ENCODE measurements around the gene C4B. TPM values are rescaled to one million over a fixed set of nuclear protein-coding genes. Genes with fewer than 3 reads are reported as not detected.
"Not testable (repeated sequence)": the region's sequence is repeated elsewhere in the genome, so short reads cannot be mapped to it uniquely, and the experiment has no call there.

C4B gene
- total RNA-seq, 1 experiment from 2014 or later, result 2.7 TPM

DNA sequence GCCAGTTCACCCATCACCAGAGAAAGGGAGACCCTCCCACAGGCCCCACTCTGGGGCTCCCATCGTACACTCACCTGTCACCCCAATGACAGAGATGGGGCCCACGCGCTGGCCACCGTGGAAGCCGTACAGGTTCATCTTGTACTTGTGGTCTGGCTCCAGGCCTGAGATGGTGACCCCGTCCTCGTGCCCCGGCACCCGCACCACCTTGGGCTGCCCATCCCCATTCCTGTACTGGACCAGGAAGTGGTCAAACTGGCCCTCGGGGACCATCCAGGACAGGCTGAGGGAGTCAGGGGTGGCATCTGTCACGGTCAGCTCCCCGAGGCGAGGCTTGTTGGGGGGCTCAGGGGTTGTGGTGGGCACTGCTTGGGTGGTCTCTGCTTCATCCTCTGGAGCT is 38.7 kb downstream of the C4B start:
- not testable (repeated sequence) for H3K18ac ChIP-seq (ENCODE audit: insufficient read length, low read depth, low read length); H3K27ac ChIP-seq (ENCODE audit: insufficient read length, low read depth, low read length); H3K23ac ChIP-seq (ENCODE audit: insufficient read length, low read depth, low read length); H3T11ph ChIP-seq (ENCODE audit: low read length); H3K79me2 ChIP-seq (ENCODE audit: insufficient read depth, low read length); H3K14ac ChIP-seq (ENCODE audit: insufficient read depth, low read length); H3K4me1 ChIP-seq (ENCODE audit: insufficient read depth, low read length); H2BK120ac ChIP-seq (ENCODE audit: low read depth, low read length, poor library complexity, severe bottlenecking); H3K9me3 ChIP-seq (ENCODE audit: control insufficient read depth, low read depth, low read length); H4K8ac ChIP-seq (replicated peaks; ENCODE audit: insufficient read length, low read depth, low read length); H3K23me2 ChIP-seq (ENCODE audit: insufficient read length, low read depth, low read length, poor library complexity, severe bottlenecking); H3K9ac ChIP-seq (ENCODE audit: extremely low read depth, insufficient read length, low read length); H2BK5ac ChIP-seq (ENCODE audit: insufficient read length, low read length); H4K91ac ChIP-seq (ENCODE audit: insufficient read length, low read depth, low read length); H3K4me2 ChIP-seq (ENCODE audit: insufficient read depth, insufficient read length, low read length); H3K9me3 Mint-ChIP-seq; H3K27ac Mint-ChIP-seq; H3K36me3 Mint-ChIP-seq (ENCODE audit: insufficient read depth in 1 of 3, low read depth in 3 of 3); H2AK5ac ChIP-seq (ENCODE audit: insufficient read length, low read length); H3K56ac ChIP-seq (ENCODE audit: insufficient read length, low read depth, low read length); H2BK12ac ChIP-seq (ENCODE audit: insufficient read length, low read depth, low read length); H2BK15ac ChIP-seq (ENCODE audit: low read depth, low read length); DNase-seq; H3K79me1 ChIP-seq (ENCODE audit: insufficient read depth, low read depth, low read length, poor library complexity, severe bottlenecking); H3K27me3 Mint-ChIP-seq (ENCODE audit: low read depth); H2BK20ac ChIP-seq (ENCODE audit: low read depth, low read length, poor library complexity, severe bottlenecking); H4K5ac ChIP-seq (ENCODE audit: insufficient read length, low read depth, low read length); H3K4ac ChIP-seq (ENCODE audit: low read depth, low read length); H3K4me3 Mint-ChIP-seq; H3K27me3 ChIP-seq (ENCODE audit: insufficient read depth, low read length); H4K20me1 ChIP-seq (ENCODE audit: control insufficient read depth, insufficient read depth, insufficient read length); H3K4me1 Mint-ChIP-seq; H2AFZ ChIP-seq (ENCODE audit: low read length)
- WGBS (ENCODE audit: extremely low coverage, insufficient read length, low lambda C conversion rate), result no CpG with 5 or more reads among the region's 13 CpGs

DNA sequence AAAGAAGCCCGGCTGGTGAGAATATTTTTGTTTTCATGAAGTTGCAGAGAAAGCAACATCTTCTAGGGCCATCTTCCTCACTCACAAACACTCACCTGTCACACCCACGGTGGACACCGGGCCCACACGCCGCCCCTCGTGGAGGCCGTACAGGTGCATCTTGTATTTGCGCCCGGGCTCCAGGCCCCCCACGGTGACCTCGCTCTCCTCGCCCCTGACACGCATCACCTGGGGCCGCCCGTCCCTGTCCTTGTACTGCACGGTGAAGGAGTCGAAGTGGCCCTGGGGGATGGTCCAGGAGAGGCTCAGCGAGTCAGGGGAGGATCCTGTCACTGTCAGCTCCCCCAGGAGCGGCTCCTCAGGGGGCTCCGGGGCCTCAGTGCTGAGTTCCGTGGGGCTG is 41.2 kb downstream of the C4B start:
- H3K4me1 ChIP-seq (ENCODE audit: insufficient read depth, low read length); H3K4me3 Mint-ChIP-seq; H3T11ph ChIP-seq (ENCODE audit: low read length); H2BK15ac ChIP-seq (ENCODE audit: low read depth, low read length); H3K79me1 ChIP-seq (ENCODE audit: insufficient read depth, low read depth, low read length, poor library complexity, severe bottlenecking); H4K5ac ChIP-seq (ENCODE audit: insufficient read length, low read depth, low read length); H4K20me1 ChIP-seq (ENCODE audit: control insufficient read depth, insufficient read depth, insufficient read length); H3K27me3 Mint-ChIP-seq (ENCODE audit: low read depth); H2AFZ ChIP-seq (ENCODE audit: low read length); H3K4me1 Mint-ChIP-seq; H4K91ac ChIP-seq (ENCODE audit: insufficient read length, low read depth, low read length); H3K23ac ChIP-seq (ENCODE audit: insufficient read length, low read depth, low read length); H3K23me2 ChIP-seq (ENCODE audit: insufficient read length, low read depth, low read length, poor library complexity, severe bottlenecking); H3K36me3 Mint-ChIP-seq (ENCODE audit: insufficient read depth in 1 of 3, low read depth in 3 of 3); H3K9me3 Mint-ChIP-seq; H2BK20ac ChIP-seq (ENCODE audit: low read depth, low read length, poor library complexity, severe bottlenecking); H3K27ac ChIP-seq (ENCODE audit: insufficient read length, low read depth, low read length); H2BK5ac ChIP-seq (ENCODE audit: insufficient read length, low read length); H3K79me2 ChIP-seq (ENCODE audit: insufficient read depth, low read length); H3K9me3 ChIP-seq (ENCODE audit: control insufficient read depth, low read depth, low read length); H3K56ac ChIP-seq (ENCODE audit: insufficient read length, low read depth, low read length); H3K27ac Mint-ChIP-seq; H3K4me2 ChIP-seq (ENCODE audit: insufficient read depth, insufficient read length, low read length); H2BK12ac ChIP-seq (ENCODE audit: insufficient read length, low read depth, low read length); H3K9ac ChIP-seq (ENCODE audit: extremely low read depth, insufficient read length, low read length); H3K4ac ChIP-seq (ENCODE audit: low read depth, low read length); H3K18ac ChIP-seq (ENCODE audit: insufficient read length, low read depth, low read length); H3K27me3 ChIP-seq (ENCODE audit: insufficient read depth, low read length); H3K14ac ChIP-seq (ENCODE audit: insufficient read depth, low read length); H2BK120ac ChIP-seq (ENCODE audit: low read depth, low read length, poor library complexity, severe bottlenecking); DNase-seq; H2AK5ac ChIP-seq (ENCODE audit: insufficient read length, low read length); H4K8ac ChIP-seq (replicated peaks; ENCODE audit: insufficient read length, low read depth, low read length): not testable (repeated sequence)
- WGBS (ENCODE audit: extremely low coverage, insufficient read length, low lambda C conversion rate), result no CpG with 5 or more reads among the region's 21 CpGs
